Neural cell (in vitro differentiated cells): Measurements from ENCODE around the gene RSPRY1. TPM values are rescaled to one million over a fixed set of nuclear protein-coding genes. Genes with fewer than 3 reads are reported as not detected.

Experiments
- H2AFZ ChIP-seq: fragments of 200-600, 300-800 bp; sonication (generic), shearing (Covaris generic); 2 replicates; pipeline ENCODE4 v1.6.0; 2014; ENCODE audit warnings: low read depth, mild to moderate bottlenecking, antibody characterized with exemption, low read length, moderate library complexity
- H3F3A ChIP-seq: fragments of 200-600 bp; shearing (Covaris generic); 2 replicates; pipeline ENCODE4 v1.6.1; 2016; ENCODE audit warnings: mild to moderate bottlenecking, moderate library complexity, mixed read lengths, antibody characterized with exemption, low read length; ENCODE audit not compliant: insufficient read depth, poor library complexity, severe bottlenecking
- H3K27ac ChIP-seq: fragments of 200-600, 300-800 bp; sonication (generic), shearing (Covaris generic); 2 replicates; pipeline ENCODE4 v1.5.1; 2014; ENCODE audit warnings: mild to moderate bottlenecking, low read length, moderate library complexity
- H3K27me3 ChIP-seq: fragments of 300-800, 200-600 bp; sonication (generic), shearing (Covaris generic); 2 replicates; pipeline ENCODE4 v1.6.0; 2014; ENCODE audit warnings: mild to moderate bottlenecking, low read depth, low read length, moderate library complexity; ENCODE audit not compliant: insufficient read depth
- H3K36me3 ChIP-seq: fragments of 300-800, 200-600 bp; sonication (generic), shearing (Covaris generic); 2 replicates; pipeline ENCODE4 v1.5.1; 2014; ENCODE audit warnings: mild to moderate bottlenecking, antibody characterized with exemption, low read length, moderate library complexity; ENCODE audit not compliant: insufficient read depth
- H3K4me2 ChIP-seq: fragments of 300-800, 200-600 bp; sonication (generic), shearing (Covaris generic); 2 replicates; pipeline ENCODE4 v1.6.0; 2014; ENCODE audit warnings: mild to moderate bottlenecking, low read length
- H3K4me3 ChIP-seq: fragments of 300-800, 200-600 bp; sonication (generic), shearing (Covaris generic); 2 replicates; pipeline ENCODE4 v1.5.1; 2014; ENCODE audit warnings: mild to moderate bottlenecking, low read length, moderate library complexity
- H3K79me2 ChIP-seq: fragments of 200-600 bp; shearing (Covaris generic); replicated peaks from 2 replicates; pipeline ENCODE4 v1.6.0; 2014; ENCODE audit warnings: mild to moderate bottlenecking, low read length, moderate library complexity; ENCODE audit not compliant: insufficient read depth
- H3K9ac ChIP-seq: fragments of 300-800, 200-600 bp; sonication (generic), shearing (Covaris generic); 2 replicates; pipeline ENCODE4 v1.6.1; 2016; ENCODE audit warnings: mild to moderate bottlenecking, low read length, mixed read lengths
- H3K9me2 ChIP-seq: fragments of 200-600 bp; shearing (Covaris generic); 2 replicates; pipeline ENCODE4 v1.6.1; 2016; ENCODE audit warnings: mild to moderate bottlenecking, low read length, mixed read lengths; ENCODE audit not compliant: insufficient read depth
- H3K9me3 ChIP-seq: fragments of 200-600, 300-800 bp; sonication (generic), shearing (Covaris generic); 2 replicates; pipeline ENCODE4 v1.6.1; 2016; ENCODE audit warnings: mild to moderate bottlenecking, mixed run types, low read length, moderate library complexity, mixed read lengths
- H4K20me1 ChIP-seq: fragments of 200-600 bp; shearing (Covaris generic); 2 replicates; pipeline ENCODE4 v1.6.1; 2016; ENCODE audit warnings: mild to moderate bottlenecking, mixed run types; ENCODE audit not compliant: insufficient read depth
- CTCF ChIP-seq: fragments of 450-650 bp; IDR thresholded peaks from 2 replicates; pipeline ENCODE4 v1.5.1; 2014; ENCODE audit warnings: antibody characterized with exemption, mild to moderate bottlenecking, moderate library complexity; ENCODE audit not compliant: poor library complexity, severe bottlenecking
- EP300 ChIP-seq: fragments of 450-650 bp; conservative IDR thresholded peaks from 2 replicates; pipeline ENCODE4 v1.6.1; 2014; ENCODE audit warnings: antibody characterized with exemption, mild to moderate bottlenecking, moderate library complexity; ENCODE audit not compliant: poor library complexity, severe bottlenecking
- EZH2 ChIP-seq: fragments of 200-600, 300-800 bp; shearing (Covaris generic), sonication (generic); IDR thresholded peaks from 2 replicates; pipeline ENCODE4 v1.6.1; 2014; ENCODE audit warnings: antibody characterized with exemption, low read length, borderline replicate concordance, mild to moderate bottlenecking; ENCODE audit not compliant: insufficient read depth, poor library complexity, severe bottlenecking
- MXI1 ChIP-seq: fragments of 450-650 bp; conservative IDR thresholded peaks from 2 replicates; pipeline ENCODE4 v1.6.1; 2014; ENCODE audit warnings: antibody characterized with exemption, mild to moderate bottlenecking; ENCODE audit not compliant: poor library complexity, severe bottlenecking
- POLR2AphosphoS5 ChIP-seq: IDR thresholded peaks from 2 replicates; pipeline ENCODE4 v1.6.1; 2012
- RAD21 ChIP-seq: fragments of 450-650 bp; conservative IDR thresholded peaks from 2 replicates; pipeline ENCODE4 v1.6.1; 2014; ENCODE audit warnings: antibody characterized with exemption, mild to moderate bottlenecking, moderate library complexity
- REST ChIP-seq: IDR thresholded peaks from 2 replicates; pipeline ENCODE4 v1.6.1; 2012; ENCODE audit warnings: borderline replicate concordance
- SMC3 ChIP-seq: fragments of 450-650 bp; conservative IDR thresholded peaks from 2 replicates; pipeline ENCODE4 v1.6.1; 2014; ENCODE audit warnings: antibody characterized with exemption, mild to moderate bottlenecking, moderate library complexity; ENCODE audit not compliant: poor library complexity
- TAF1 ChIP-seq: IDR thresholded peaks from 2 replicates; pipeline ENCODE4 v1.6.1; 2012; ENCODE audit warnings: low read depth
- polyA plus RNA-seq: library from polyadenylated mRNA; depleted of rRNA; stranded (reverse); fragments of >200 nt; gene quantifications from 2 replicates; pipeline ENCODE4 v1.2.3, GENCODE V29; 2014

The RSPRY1 gene
- polyA plus RNA-seq, 1 donor from 2014 or later, result 62.0 TPM

DNA sequence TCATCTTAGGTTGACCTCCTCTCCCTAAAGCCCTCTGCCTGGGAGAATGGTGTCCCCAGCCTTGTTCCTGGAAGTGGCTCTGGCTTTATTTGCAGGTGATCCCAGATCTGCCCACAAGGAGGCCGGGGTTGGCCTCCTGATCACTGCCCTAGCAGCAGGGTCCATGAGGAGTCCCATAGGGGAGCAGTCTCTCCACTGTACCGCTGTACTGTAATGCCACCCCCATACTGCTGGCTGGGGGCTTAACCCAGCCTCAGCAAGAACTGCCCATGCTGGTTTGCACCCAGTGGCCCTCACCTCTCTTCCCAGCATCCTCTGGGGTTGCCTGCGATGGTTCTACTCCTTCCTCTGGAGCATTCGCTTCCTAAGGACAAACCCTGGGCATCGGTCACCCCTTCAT lies 39.4 kb upstream of the RSPRY1 start:
- Histone ChIP-seq H3K27me3 (no peaks in the 10 kb centered on the region), H2AFZ (no peak overlapping the region), H3K9me3 (no peaks in the 10 kb centered on the region), H3K79me2 (no peaks in the 10 kb centered on the region), H3K9me2 (no peaks in the 10 kb centered on the region), H3K27ac (no peak overlapping the region), H3K4me3 (no peak overlapping the region), H3K36me3 (no peaks in the 10 kb centered on the region), H3F3A (no peaks in the 10 kb centered on the region), H3K9ac (no peak overlapping the region), H3K4me2 (no peak overlapping the region), H4K20me1 (no peaks in the 10 kb centered on the region)
- TF ChIP-seq SMC3 (no peak), TAF1 (no peak)

GRCh38 chr16:57147381-57148221 lies 38.5 kb upstream of the RSPRY1 start:
- H3K9ac ChIP-seq, result no peak overlapping the region
- no peaks in the 10 kb centered on the region for H3K36me3 ChIP-seq
- H3K9me2 ChIP-seq, result no peaks in the 10 kb centered on the region
- no peak for TF ChIP-seq CTCF
- TF ChIP-seq RAD21, result no peak
- TF ChIP-seq REST, result no peak
- TF ChIP-seq TAF1, result no peak
- no peak for TF ChIP-seq EZH2
- TF ChIP-seq SMC3, result no peak
- TF ChIP-seq EP300, result no peak
- TF ChIP-seq POLR2AphosphoS5, result no peak
- no peak for TF ChIP-seq MXI1
- H3K27me3 ChIP-seq, result no peaks in the 10 kb centered on the region
- no peak overlapping the region for H3K4me3 ChIP-seq
- no peak overlapping the region for H2AFZ ChIP-seq
- H3K9me3 ChIP-seq, result no peaks in the 10 kb centered on the region
- no peak overlapping the region for H3K4me2 ChIP-seq
- no peaks in the 10 kb centered on the region for H3K79me2 ChIP-seq
- no peaks in the 10 kb centered on the region for H4K20me1 ChIP-seq
- no peak overlapping the region for H3K27ac ChIP-seq
- no peaks in the 10 kb centered on the region for H3F3A ChIP-seq
